Forelimb muscle (tissue), 1 donor: ENCODE data around the gene UVSSA. TPM values are rescaled to one million over a fixed set of nuclear protein-coding genes. Genes with fewer than 3 reads are reported as not detected.

Experiments
- DNase-seq: peaks from one replicate; pipeline ENCODE4 v3.0.0-alpha.2; 2013; ENCODE audit warnings: low read depth
- polyA plus RNA-seq: library from polyadenylated mRNA; unstranded; fragments of 120-200 nt; gene quantifications from one replicate; pipeline ENCODE4 v1.2.1, GENCODE V29; 2013; ENCODE audit not compliant: insufficient read length

The UVSSA gene
- polyA plus RNA-seq, 1 donor: 8.6 TPM

DNA sequence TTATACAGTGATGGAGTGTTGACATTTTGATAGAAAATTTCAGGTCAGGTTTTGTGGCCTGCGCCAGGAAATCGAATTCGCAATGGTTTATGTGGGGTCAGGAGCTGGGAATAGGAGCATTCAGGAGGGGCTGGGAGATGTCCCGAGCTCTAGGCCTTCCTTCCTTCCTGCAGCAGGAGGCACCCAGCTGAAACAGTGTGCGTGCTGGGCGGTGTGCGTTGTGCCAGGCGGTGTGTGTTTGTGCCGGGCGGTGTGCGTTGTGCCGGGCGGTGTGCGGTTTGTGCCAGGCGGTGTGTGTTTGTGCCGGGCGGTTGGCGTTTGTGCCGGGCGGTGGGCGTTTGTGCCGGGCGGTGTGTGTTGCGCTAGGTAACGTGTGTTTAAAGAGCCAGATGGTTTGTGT lies 1.7 kb downstream of the UVSSA start:
- no peak for DNase-seq

DNA sequence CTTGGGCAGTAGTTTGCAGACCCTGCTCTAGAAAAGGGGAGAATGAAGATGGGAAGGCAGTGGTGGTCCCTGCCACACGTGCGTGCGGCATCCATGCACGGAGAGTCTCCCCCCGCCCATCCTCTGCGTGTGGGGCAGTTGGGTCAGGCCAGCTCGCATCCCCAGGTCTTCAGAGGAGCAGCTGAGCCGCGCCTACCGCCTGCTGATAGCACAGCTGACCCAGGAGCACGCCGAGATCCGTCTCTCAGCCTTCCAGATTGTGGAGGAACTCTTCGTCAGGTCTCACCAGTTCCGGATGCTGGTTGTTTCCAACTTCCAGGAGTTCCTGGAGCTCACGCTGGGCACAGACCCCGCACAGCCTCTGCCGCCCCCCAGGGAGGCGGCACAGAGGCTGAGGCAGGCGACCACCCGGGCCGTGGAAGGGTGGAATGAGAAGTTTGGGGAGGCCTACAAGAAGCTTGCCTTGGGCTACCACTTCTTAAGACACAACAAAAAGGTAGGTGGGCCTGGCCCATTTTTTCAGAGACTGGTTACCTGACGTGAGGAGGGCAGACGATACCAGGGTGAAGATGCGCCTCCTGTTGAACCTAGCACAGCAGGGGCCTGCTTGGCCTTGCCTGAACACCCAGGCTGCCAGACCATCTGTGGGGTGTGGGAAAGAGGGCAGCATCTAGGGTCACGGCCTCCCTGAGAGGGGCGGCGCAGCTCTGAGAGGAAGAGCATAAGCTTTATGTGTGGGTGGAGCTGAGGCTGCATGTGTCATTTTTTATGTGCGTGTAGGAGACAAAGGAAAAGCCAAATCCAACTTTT lies 2.6 kb downstream of the UVSSA start:
- no peak for DNase-seq

DNA sequence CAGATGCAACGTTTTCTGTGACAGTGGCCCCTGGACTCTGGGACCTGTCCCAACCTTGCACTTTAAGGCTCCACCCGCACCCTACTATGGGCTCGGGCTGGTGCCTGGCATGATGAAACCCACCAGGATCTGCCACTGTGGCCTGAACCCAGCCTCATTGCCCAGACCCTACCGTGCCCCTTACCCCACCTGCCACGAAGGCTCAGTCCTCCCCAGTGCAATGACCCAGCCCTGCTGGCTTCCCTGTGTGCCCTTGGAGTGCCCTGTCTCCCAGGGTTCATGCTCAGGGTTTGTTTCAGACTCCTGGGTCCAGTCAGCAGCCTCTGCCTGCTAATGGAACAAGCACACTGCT lies 3.1 kb downstream of the UVSSA start:
- no peak for DNase-seq

DNA sequence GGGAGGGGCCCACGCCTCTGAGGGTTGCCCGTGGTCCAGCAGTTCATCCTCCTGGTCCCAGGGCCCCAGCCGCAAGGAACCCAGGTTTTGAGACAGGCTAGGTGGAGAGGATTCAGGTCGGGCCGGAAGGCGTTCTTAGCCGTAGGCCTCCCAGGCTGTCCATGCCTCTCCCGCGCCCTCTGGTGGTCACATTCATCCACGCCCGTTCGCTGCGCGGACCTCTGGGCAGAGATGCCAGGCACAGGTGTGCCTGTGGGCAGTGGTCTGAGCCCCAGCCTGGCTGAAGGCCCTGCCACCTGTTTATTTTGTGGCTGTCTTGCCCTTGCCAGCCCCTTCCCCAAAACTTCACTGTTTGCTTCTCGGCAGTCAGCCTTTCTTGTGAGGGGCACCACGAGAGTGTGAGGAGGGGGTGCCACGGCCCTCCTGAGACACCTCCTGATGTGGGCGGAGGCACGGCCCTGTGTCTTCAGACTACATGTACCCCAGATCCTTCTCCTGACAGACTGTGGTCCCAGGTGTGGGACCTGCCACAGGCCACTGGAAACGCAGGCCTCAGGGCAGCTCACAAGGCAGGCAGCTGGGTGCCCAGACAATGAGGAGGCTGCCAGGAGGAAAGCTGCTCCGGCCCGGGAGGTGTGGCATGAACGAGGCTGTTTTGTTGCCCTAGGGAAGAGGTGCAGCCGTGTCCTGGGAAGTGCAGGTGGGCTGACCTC lies 5.0 kb downstream of the UVSSA start:
- no peak for DNase-seq

DNA sequence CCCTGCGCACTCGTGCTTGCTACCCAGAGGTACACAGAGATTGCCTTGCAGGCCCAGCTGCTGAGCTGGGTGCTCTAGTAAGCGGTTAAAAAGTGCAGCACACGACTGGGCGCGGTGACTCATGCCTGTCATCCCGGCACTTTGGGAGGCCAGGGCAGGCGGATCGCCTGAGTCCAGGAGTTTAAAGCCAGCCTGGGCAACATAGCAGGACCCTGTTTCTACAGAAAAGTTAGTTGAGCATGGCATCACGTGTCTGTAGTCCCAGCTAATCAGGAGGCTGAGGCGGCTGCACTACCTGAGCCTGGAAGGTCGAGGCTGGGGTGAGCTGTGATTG lies 5.5 kb downstream of the UVSSA start:
- DNase-seq: no peak

DNA sequence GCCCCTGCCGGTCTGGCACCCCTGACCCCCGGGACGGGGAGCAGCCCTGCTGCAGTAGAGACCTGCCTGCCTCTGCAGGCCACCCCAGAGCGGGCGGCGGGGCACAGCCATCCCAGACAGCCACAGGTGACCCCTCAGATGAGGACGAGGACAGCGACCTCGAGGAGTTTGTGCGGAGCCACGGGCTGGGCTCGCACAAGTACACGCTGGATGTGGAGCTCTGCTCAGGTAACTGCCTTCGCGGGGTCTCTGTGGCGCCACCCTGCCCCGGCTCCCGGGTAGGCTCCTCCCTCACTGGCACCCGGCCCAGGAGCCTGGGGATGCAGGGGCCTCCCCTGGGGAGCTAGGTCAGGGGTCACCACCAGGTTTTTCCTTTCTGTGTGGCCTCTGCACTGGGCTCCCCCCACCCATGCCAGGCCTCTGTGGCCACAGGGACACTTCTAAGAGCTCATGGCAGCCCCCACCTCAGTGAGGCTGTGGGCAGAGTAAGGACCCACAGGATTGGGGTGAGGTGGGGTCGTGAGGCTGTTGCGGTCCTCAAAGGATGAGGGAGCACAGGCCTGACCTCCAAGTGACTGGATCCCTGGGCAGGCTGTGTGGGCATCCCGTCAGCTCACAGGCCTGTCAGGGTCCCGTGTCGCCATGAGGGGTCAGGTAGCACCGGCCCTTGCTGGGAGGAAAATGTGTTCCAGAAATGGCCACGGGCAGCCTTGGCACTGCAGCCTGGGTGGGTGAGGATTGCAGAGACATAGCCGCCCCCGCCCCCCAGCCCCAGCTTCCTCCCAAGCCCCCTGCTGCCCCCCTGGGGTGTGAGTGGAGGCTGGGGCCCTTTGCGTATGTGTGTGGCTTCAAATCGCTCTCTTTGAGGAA lies 6.4 kb downstream of the UVSSA start:
- no peak for DNase-seq

DNA sequence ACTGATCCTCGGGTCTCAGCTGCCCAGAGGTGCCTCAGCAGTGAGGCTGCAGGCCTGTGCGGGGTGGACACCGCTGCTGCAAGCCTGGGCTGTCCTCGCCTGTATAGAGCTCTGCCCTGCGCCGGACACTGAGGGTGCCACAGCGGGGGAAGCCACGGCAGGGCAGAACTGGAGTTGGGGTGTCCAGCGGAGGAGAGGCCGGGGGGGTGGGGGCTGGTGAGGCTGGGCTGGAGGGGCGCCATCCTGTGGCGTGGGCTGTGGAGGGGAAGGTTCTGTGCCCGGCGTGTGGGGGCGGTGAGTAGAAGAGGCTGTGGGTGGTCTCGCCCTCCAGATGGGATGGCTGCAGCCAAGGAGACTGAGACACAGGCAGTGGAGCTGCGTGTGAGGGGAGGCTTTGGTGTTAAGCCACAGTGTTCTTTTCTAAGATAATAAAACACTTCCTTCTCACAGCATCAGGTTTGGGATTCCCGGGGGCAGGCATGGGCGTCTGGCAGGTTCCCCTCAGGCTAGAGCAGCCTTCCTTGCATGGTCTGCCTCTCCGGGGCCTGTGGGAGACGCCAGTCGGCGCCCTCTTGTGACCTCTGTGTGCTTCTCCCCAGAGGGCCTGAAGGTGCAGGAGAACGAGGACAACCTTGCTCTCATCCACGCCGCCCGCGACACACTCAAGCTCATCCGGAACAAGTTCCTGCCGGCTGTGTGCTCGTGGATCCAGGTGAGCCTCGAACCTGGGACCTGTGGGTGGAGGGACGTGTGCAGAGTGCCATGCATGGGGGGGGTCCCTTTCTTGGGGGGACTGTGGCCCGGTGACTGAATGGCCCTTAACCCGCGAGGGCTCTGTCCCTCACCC lies 7.4 kb downstream of the UVSSA start:
- no peak for DNase-seq

DNA sequence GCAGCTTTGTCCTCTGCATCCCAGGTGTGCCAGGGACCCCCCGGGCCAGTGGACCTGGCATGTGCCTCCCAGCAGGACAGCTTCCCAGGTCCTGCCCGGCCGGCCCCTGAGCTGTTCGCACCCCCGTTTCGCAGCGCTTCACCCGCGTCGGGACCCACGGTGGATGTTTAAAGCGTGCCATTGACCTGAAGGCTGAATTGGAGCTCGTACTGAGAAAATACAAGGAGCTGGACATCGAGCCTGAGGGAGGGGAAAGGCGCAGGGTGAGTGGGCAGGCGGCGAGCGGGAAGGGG lies 7.9 kb downstream of the UVSSA start:
- DNase-seq: no peak

DNA sequence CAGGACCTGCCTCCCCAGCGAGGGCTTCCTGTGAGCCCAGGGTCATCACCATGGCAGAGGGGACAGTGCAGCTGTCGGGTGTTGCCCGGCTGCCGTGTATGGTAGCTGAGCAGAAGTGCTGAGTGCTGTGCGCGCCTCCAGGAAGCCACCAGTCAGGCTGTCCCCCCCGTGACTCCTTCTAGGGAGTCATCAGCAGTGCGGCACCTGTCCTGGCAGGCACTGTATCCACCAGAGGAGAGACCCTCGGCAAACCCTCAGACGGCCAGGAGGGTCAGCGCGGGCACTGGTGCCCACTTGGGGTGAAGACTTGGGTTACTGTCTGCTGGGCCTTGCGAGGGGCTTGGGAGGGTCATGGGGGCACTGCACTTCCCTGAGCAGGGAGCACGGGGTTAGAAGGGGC lies 8.4 kb downstream of the UVSSA start:
- no peak for DNase-seq

DNA sequence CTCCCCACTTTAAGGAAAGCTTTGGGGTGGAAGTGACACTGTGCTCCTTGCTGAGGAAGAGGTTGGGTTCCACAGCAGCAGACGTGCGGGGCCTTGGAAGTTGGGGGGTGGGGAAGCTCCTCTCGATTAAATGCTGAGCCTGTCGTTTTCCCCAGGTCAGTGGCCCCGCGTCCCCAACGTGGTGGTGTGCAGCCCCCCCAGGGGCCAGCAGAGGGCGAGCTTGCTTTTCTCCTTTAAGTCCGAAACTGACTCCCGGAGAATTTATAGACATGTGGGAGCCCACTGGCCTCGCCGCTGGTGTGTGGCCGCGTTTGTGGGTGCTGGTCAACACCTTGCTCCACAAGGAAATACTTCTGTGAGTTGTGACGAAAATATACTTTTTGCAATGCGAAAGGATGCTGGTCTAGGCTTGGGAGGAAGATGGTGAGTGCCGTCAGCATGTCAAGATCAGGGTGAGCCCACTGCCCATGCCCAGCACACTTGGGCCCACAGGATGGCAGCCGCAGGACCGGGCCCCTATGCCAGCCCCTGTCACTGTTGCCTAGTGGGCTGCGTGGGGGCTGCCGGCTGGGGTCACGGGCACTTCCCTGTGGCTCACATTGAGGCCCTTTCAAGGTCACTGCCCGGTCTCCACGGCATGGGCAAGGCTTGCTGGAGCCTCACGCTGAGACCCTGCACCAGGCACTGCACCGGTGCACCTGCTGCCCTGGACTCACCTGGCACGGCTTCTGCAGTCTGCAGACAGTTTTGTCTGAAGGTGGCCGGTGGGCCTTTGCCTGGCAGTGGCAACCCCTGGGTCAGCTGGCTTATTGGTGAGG lies 9.4 kb downstream of the UVSSA start:
- DNase-seq: no peak

DNA sequence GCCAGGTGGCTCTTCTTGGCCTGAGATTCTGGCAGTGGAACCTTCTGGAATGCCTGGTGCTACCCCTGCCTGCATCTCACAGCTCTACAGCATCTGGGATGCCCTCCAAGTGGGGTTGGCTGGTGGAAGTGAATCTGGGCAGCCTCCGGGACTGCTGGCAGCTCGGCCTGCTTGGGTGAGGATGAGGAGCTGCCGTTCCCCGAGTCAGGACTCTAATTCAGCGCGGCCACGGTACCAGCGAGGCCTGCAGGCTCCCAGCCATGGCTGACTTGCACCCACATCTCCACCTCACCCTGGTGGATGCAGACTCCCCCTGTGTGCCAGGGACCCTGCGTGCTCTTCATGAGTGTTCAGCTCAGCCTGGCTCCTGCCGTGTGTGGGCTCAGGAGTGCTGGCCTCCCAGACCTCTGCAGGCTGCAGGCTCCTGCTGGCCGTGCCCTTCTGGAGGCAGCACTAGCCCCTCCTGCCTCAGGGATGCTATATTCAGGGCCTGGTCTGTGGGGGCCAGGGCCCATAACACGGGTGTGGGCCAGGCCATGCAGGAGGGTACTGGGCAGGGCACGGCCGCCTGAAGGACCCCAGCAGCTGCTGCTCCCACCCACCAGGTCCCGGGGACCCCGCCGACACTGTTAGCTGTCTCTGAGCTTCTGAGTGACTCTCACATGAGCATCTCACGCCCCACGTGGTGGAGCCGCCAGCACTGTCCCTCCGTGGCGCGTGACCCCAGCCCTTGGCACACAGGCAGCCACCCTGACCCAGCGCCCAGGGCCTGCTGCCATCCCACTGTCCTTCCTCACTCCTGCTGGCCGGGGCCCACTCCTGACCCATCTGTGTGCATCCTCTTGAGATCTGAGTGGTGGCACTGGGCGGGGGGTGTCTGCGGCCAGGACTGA lies 10.6 kb downstream of the UVSSA start:
- no peak for DNase-seq

DNA sequence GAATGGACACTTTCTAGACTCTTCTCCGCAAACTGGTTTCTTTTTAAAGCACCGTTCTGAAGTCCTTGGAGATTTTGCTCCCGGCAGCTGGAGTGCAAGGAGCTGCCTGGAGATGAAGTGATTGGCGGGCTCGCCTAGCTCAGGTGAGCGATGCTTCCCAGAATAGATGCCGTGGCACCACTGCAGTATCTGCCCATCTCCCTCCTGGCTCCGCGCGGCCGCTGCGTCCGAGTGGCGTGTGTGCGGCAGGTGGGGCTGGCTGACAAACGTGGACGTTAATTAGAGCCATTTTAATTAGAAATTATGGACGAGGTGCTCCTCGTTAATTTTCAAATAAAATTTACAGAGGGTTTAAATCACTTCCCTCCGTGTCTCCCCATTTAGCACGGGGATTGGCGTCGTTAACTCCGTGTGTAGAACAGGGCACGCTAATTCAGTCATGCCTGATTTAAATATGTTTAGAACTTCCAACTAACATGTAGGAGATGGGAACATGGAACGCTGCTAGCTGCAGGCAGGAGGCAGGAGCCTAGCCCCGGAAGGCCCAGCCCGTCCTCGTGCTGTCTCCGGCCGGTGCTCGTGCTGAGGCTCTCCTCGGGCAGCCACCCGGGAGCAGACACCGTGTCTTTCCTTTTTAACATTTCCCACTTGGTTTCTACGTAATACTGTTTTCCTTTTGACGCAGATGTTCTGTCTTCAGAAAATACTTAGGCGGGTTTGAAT lies 11.6 kb downstream of the UVSSA start:
- no peak for DNase-seq

DNA sequence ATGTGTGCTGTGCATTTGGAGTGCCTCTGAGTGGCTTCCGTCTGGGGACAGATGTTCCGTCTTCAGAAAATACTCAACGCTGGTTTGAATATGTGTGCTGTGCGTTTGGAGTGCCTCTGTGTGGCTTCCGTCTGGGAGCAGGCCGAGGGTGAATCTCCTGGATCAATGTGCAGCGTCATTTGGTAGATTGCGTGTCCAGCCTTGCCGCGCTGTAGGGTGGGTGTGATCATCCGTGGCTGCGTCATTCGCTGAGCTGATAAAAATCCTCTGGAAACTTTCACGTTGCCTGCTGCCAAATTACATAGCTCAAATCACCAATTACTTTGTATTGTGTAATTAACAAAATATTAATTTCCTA lies 12.1 kb downstream of the UVSSA start:
- DNase-seq: no peak

DNA sequence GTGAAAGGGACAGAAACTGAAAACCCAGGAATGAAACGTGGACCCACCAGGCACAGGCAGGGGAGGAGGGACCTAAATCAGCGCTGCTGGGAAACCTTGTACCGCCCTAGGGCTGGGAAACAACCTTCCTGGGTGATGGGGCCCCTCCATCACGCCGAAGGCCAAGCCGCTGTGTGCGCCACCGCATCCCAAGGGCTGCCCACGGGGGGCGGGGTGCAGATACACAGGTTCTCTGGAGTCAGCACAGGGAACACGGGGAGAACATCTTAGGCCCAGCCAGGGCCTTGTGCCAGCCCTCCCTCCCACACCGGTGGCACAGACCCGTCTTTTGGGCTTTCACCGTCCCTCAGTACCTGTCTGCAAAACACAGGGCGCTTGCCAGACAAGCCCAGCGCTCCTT lies 13.0 kb downstream of the UVSSA start:
- DNase-seq: no peak

DNA sequence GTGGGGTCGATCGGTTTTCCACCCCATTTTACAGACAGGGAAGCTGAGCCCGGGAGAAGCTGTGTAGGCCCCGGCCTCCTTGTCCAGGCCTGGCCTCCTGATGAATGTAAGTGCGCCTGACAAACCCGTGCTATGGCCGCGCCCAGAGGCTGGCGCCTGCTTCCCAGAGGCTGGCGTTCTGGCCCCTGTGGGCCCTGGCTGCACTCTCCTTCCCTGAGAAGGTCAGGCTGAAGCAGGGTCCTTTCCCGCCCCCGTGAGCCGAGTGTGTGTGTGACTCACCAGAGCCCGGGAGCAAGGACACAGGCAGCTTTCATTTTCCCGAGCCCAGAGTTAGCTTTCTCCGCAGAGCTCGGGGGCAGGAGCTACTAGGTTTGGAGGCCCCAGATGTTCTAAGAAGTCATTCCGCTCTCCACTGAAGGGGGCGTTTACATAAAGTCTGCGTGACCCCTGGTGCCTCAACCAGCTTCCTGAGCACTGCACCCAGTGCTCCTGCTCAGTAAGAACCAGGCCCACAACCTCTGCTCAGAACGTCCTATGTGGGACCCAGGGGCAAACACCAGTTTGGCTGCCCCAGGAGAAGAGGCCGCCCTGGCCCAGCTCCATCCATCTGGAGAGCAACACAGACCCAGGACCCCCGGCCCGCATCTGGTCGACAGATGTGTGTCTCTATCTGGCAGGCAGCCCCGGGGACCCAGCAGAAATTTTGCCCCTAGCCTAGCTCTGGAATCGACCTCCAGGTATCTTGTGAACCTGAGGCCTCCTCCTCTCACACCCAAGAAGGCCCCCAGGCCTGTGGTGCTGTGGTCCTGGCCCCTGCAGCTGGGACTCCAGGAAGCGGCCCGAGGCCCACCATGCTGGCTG lies 13.6 kb downstream of the UVSSA start:
- no peak for DNase-seq

DNA sequence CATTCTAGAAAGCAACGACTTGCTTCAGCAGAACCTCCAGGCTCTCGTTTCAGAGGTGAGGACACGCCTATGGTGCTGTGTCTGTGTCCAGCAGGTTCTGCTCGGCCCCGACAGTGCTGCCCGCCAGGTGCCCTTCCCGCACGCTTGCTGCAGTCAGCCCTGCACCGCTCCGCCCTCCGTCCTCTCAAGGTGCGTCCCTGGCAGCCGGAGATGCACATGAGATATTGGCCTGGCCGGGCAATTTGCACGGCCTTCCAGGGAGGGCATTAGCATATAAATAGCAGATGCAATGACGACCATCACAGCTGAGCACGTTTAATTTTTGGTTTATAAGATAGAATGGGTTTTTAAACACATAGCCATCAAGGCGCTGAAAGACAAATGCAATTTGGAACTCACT lies 14.4 kb downstream of the UVSSA start:
- no peak for DNase-seq

DNA sequence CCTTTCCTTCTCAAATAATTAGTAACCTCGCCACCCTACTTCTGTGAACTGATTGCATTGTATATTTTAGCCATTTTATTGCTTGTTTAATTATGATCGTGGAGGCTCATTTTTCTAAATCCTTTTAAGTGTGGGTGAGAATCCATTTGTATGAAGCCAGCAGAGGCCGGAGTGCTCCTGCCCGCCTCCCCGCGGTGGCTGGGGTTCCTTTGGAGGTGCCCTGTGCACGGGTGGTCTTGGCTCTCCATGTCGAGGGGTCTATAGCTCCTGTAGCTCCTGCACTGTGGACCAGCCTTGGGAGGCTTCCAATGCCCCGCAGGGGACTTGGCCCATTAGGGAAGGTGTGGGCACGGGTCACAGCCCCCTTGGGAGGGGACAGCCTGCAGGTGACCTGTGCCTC lies 15.0 kb downstream of the UVSSA start:
- DNase-seq: no peak

DNA sequence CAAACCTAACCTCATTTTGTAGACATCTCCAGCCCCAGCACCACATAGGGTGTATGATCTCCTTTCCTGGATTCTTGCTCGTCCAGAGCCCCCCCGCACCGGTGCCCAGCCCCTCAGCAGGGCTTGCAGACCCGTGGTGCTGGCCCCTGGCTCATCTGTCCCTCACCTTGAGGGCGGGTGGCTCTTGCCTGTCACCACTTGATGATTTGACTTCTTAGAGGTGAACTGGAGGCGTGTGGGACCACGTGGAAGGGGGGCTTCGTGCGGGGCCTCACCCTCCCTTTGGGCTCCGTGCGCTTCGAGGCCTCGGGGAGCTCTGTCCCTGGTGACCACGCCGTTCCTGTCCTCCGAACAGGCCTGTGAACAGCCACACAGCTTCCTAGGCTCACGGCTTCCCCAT lies 15.5 kb downstream of the UVSSA start:
- DNase-seq: no peak

DNA sequence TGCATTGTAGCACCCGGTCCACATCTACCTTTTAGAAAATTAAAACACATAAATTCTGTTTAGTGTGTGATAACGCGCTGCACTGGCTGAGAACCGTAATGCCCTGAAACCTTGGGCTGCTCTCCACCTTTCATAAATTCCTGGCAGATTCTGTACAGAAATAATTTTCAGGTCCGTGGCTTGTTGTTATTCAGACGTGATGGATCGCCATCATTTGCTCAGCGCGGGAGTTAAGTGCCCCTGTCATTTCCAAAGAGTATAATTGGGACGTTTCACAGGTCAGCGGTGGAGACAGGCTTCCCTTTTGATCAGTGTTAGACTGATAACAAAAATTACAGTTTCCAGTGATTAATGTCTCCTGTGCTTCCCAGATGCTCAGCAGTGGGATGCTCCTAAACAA lies 16.5 kb downstream of the UVSSA start:
- DNase-seq: no peak
